DOHH2 (cell line): ENCODE results near the gene PIK3R3.

ENCODE experiments used
- EZH2phosphoT487 ChIP-seq: fragments of 200-600 bp; sonication (generic); IDR thresholded peaks from 2 replicates; pipeline ENCODE4 v1.6.1; 2017; ENCODE audit warnings: borderline replicate concordance, mild to moderate bottlenecking, antibody characterized with exemption, low read length, moderate library complexity, mixed read lengths
- TF ChIP-seq, protein P1 (sequence below): fragments of 200-600 bp; sonication (generic); IDR thresholded peaks from one replicate; pipeline ENCODE4 v1.5.1; 2014; ENCODE audit warnings: antibody characterized with exemption, mild to moderate bottlenecking, low read depth, low read length; ENCODE audit not compliant: poor library complexity, severe bottlenecking

DNA sequence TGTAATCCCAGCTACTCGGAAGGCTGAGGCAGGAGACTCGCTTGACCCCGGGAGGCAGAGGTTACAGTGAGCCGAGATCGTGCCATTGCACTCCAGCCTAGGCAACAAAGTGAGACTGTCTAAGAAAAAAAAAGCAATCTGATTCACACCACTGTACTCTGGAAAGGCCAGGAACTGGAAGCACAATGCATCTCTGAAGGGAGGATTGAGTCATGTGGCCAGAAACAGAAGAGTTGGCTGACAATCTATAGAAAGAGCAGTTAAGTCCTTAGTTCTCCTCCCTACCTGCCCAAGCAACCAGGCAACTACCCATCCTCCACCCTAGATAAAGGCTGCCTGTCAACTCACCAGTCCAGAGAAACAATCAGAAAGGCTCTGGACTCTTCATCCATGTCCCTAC, 45.9 kb downstream of the PIK3R3 start:
- TF ChIP-seq, protein P1, sequence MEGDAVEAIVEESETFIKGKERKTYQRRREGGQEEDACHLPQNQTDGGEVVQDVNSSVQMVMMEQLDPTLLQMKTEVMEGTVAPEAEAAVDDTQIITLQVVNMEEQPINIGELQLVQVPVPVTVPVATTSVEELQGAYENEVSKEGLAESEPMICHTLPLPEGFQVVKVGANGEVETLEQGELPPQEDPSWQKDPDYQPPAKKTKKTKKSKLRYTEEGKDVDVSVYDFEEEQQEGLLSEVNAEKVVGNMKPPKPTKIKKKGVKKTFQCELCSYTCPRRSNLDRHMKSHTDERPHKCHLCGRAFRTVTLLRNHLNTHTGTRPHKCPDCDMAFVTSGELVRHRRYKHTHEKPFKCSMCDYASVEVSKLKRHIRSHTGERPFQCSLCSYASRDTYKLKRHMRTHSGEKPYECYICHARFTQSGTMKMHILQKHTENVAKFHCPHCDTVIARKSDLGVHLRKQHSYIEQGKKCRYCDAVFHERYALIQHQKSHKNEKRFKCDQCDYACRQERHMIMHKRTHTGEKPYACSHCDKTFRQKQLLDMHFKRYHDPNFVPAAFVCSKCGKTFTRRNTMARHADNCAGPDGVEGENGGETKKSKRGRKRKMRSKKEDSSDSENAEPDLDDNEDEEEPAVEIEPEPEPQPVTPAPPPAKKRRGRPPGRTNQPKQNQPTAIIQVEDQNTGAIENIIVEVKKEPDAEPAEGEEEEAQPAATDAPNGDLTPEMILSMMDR = no peak
- TF ChIP-seq EZH2phosphoT487 = no peak
